Activated CD8-positive, alpha-beta memory T cell treated with anti-CD3 and anti-CD28 coated beads, Interleukin-2, amount 10 ng/mL, durations not matched to agents 7 days and 5 days (primary cell): ENCODE data around the gene SOWAHD. TPM values are rescaled to one million over a fixed set of nuclear protein-coding genes. Genes with fewer than 3 reads are reported as not detected.
"Not testable (repeated sequence)": the region's sequence is repeated elsewhere in the genome, so short reads cannot be mapped to it uniquely, and the experiment has no call there.

Experiments used
- ATAC-seq: fragments of 150-1000 bp; cut with Tn5 transposase; one replicate; pipeline ENCODE4 v1.10.0; 2021; ENCODE audit warnings: moderate library complexity
- CTCF ChIA-PET: fragments of 350-600 bp; sonication (Branson Sonifier 250); formaldehyde crosslinking; loops from one replicate; lab custom pipeline; 2021; ENCODE audit warnings: antibody characterized with exemption; lab: Charles Lee
- DNase-seq: peaks from one replicate; pipeline ENCODE4 v3.0.0-alpha.2; 2020
- H3K27ac Mint-ChIP-seq: one replicate; pipeline ENCODE4 v1.8.0; 2021; ENCODE audit warnings: mild to moderate bottlenecking, mixed read lengths
- H3K27me3 Mint-ChIP-seq: one replicate; pipeline ENCODE4 v1.8.0; 2021; ENCODE audit warnings: mixed read lengths
- H3K36me3 Mint-ChIP-seq: one replicate; pipeline ENCODE4 v1.8.0; 2021; ENCODE audit warnings: mild to moderate bottlenecking, mixed read lengths
- H3K4me1 Mint-ChIP-seq: one replicate; pipeline ENCODE4 v1.8.0; 2021; ENCODE audit warnings: mixed read lengths
- H3K4me3 Mint-ChIP-seq: one replicate; pipeline ENCODE4 v1.8.0; 2021; ENCODE audit warnings: mild to moderate bottlenecking, moderate library complexity, mixed read lengths
- H3K9me3 Mint-ChIP-seq: one replicate; pipeline ENCODE4 v1.8.0; 2022; ENCODE audit warnings: low read depth, mixed read lengths
- total RNA-seq, 2 experiments: library from RNA; stranded (reverse); gene quantifications; one replicate each; pipeline ENCODE4 v1.2.3, GENCODE V29; 2021

Gene SOWAHD
- total RNA-seq, 2 experiments from 2014 or later, result 2.1 to 4.7 TPM

DNA sequence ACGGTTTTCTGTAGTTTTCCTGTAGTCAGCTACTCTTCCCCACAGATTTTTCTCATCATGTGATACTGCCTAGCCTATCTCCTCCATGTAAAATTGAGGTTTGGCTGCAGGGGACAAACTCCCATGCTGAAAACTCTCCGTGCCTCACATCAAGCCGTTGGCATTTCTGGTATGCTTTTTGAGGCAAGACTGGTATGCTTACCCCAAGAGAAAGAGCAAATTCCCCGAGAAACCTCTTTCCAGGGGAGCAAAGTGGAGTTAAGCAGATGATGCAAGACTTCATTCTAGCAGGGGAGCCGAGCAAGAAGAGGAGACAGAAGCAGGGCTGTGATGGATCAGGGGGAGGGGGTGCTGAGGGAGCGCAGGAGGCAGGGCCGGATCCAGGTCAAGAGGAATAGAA lies 4.8 kb downstream of the SOWAHD start:
- no peak overlapping the region for H3K4me3 Mint-ChIP-seq
- no peak for ATAC-seq
- CTCF ChIA-PET, result no interaction called here
- H3K27me3 Mint-ChIP-seq, result no peaks in the 10 kb centered on the region
- peaks cover 24% of the 10 kb centered on the region for H3K4me1 Mint-ChIP-seq
- H3K27ac Mint-ChIP-seq, result no peak overlapping the region
- H3K9me3 Mint-ChIP-seq, result no peaks in the 10 kb centered on the region
- DNase-seq, result no peak
- H3K36me3 Mint-ChIP-seq, result no peaks in the 10 kb centered on the region

DNA sequence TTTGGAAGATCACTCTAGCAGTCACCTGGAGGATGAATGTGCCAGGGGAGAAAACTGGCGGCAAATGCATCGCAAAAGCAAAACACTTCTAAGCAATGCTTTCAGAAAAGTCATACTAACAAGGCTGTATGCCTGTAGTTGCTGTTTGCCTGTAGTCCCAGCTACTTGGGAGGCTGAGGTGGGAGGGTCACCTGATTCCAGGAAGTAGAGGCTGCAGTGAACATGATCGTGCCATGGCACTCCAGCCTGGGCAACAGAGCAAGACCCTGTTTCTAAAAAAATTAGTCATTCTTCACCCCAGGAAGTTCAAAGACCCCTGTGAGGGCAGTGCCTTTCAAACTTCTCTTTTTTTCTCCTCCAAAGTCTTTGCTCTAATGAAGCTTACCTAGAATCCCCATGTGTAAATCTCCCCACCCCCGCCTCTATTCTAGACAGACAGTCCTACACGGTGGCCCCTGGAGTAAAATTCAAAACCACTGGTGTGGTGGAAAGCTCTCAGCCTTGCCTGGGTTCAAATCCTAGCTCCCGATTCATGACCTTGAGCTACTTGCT lies 5.5 kb downstream of the SOWAHD start:
- no peak overlapping the region for H3K4me3 Mint-ChIP-seq
- DNase-seq, result no peak
- H3K4me1 Mint-ChIP-seq, result peaks cover 24% of the 10 kb centered on the region
- CTCF ChIA-PET, result interaction anchor here (1.0 kb wide), 1 partner anchor 21 kb away, joined by 3 read pairs; no protein-coding TSS in a partner anchor
- no peak overlapping the region for H3K27ac Mint-ChIP-seq
- peaks cover 2% of the 10 kb centered on the region for H3K36me3 Mint-ChIP-seq
- no peaks in the 10 kb centered on the region for H3K27me3 Mint-ChIP-seq
- ATAC-seq, result no peak
- no peaks in the 10 kb centered on the region for H3K9me3 Mint-ChIP-seq

DNA sequence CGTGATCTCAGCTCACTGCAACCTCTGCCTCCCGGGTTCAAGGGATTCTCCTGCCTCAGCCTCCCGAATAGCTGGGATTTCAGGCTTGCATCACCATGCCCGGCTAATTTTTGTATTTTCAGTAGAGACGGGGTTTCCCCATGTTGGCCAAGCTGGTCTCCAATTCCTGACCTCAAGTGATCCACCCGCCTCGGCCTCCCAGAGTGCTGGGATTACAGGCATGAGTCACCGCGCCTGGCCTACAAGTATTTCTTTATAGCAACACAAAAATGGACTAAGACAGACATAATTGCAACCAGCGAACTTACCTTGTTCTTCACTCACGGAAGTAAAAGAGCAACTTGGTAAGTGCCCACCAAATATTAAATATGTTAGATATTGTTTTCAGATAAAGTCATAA lies 10.0 kb downstream of the SOWAHD start:
- H3K36me3 Mint-ChIP-seq, CTCF ChIA-PET, H3K4me1 Mint-ChIP-seq, H3K27ac Mint-ChIP-seq, H3K27me3 Mint-ChIP-seq, H3K4me3 Mint-ChIP-seq, DNase-seq, H3K9me3 Mint-ChIP-seq, ATAC-seq: not testable (repeated sequence)

DNA sequence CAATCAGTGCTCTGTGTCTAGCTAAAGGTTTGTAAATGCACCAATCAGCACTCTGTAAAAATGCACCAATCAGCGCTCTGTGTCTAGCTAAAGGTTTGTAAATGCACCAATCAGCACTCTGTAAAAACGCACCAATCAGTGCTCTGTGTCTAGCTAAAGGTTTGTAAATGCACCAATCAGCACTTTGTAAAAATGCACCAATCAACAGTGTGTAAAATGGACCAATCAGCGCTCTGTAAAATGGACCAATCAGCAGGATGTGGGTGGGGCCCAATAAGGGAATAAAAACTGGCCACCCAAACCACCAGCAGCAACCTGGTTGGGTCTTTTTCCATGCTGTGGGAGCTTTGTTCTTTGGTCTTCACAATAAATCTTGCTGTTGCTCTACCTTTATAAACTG lies 11.0 kb downstream of the SOWAHD start:
- H3K27me3 Mint-ChIP-seq, CTCF ChIA-PET, H3K36me3 Mint-ChIP-seq, ATAC-seq, DNase-seq, H3K4me3 Mint-ChIP-seq, H3K4me1 Mint-ChIP-seq, H3K9me3 Mint-ChIP-seq, H3K27ac Mint-ChIP-seq: not testable (repeated sequence)

DNA sequence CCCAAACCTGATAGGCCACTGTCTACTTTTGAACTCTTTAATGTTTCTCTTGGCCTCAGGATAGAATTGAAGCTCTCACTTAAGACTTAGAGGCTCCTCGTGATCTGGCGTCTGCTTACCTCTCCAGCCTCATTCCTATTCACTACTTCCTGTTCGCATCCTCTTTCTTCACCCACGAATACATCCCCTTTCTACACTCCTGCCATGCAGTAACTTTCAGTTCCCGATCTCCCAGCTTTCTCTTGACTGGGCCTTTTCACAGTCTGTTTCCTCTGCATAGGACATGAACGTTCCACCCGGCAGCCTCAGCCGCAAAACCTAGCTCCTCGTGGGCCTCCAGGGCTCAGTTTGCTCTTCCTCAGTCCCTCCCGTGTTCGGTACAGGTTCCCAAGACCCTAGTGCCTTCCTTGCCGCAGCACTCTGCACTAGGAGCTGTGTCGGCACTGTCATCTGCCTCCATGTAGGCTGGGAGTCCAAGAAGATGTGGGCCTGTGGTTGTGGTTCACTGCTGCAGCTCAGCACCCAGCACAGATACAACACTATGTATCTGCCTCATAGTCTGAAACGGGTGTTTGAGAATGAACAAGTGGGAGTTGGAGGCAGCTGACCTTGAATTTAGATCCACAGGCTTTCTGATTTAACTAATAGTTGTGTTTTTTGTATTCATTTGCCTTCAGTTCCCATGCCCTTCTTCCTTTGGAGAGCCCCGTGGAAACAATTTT lies 17.3 kb downstream of the SOWAHD start:
- peak; percentile 59 for ATAC-seq
- DNase-seq, result no peak
- peak overlapping the region; percentile 21 for H3K4me3 Mint-ChIP-seq
- CTCF ChIA-PET, result interaction anchor here (0.5 to 5.1 kb wide), 4 partner anchors 11 to 63 kb away, joined by 3 to 37 read pairs (median 4); partner anchors contain the start of gene SOWAHD
- no peaks in the 10 kb centered on the region for H3K9me3 Mint-ChIP-seq
- peaks cover 16% of the 10 kb centered on the region for H3K4me1 Mint-ChIP-seq
- no peaks in the 10 kb centered on the region for H3K36me3 Mint-ChIP-seq
- H3K27ac Mint-ChIP-seq, result peak overlapping the region; percentile 63
- no peaks in the 10 kb centered on the region for H3K27me3 Mint-ChIP-seq

GRCh38 chrX:119778829-119779228 lies 20.4 kb downstream of the SOWAHD start:
- ATAC-seq (no peak), DNase-seq (no peak)
- Mint-ChIP-seq H3K4me3 (no peak overlapping the region), H3K9me3 (no peaks in the 10 kb centered on the region), H3K27me3 (no peaks in the 10 kb centered on the region), H3K27ac (no peak overlapping the region), H3K4me1 (peaks cover 26% of the 10 kb centered on the region), H3K36me3 (peaks cover 3% of the 10 kb centered on the region)
- CTCF ChIA-PET, result interaction anchor here (0.7 to 3.1 kb wide), 5 partner anchors 13 to 51 kb away, joined by 3 to 10 read pairs (median 7); partner anchors contain the start of genes RPL39 and SOWAHD

DNA sequence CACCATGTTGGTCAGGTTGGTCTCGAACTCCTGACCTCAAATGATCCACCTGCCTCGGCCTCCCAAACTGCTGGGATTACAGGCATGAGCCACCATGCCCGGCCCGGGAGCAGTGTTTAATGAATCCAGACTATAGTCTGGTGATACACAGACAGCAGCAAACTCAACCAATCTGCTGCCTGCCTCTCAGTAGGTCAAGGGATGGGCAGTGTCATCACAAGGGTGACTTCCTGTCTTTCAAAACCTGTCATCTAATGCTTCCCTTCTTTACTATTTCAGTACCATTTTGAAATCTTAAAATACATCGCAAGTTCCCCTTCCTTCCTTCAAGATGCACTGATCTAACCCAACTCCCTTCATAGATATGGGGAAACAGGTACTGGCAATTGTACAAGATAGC lies 24.6 kb downstream of the SOWAHD start:
- peak overlapping the region; percentile 28 for H3K27ac Mint-ChIP-seq
- H3K4me3 Mint-ChIP-seq, result no peak overlapping the region
- H3K9me3 Mint-ChIP-seq, result no peaks in the 10 kb centered on the region
- H3K36me3 Mint-ChIP-seq, result peaks cover 20% of the 10 kb centered on the region
- peaks cover 42% of the 10 kb centered on the region for H3K4me1 Mint-ChIP-seq
- DNase-seq, result no peak
- no peaks in the 10 kb centered on the region for H3K27me3 Mint-ChIP-seq
- CTCF ChIA-PET, result no interaction called here
- no peak for ATAC-seq

- H3K36me3 Mint-ChIP-seq, result peaks cover 38% of the 10 kb centered on the region
- no peaks in the 10 kb centered on the region for H3K9me3 Mint-ChIP-seq
- peaks cover 51% of the 10 kb centered on the region for H3K4me1 Mint-ChIP-seq
- H3K27me3 Mint-ChIP-seq, result no peaks in the 10 kb centered on the region
- peak overlapping the region; percentile 70 for H3K27ac Mint-ChIP-seq
- ATAC-seq (peak; percentile 43), DNase-seq (peak; percentile 68)
- CTCF ChIA-PET, result interaction anchor here (0.6 to 5.5 kb wide), 7 partner anchors 9 to 96 kb away, joined by 3 to 31 read pairs (median 3); partner anchors contain the start of gene SOWAHD
- no peak overlapping the region for H3K4me3 Mint-ChIP-seq
Measured at GRCh38 chrX:119784747-119785446, 26.5 kb downstream of the SOWAHD start.

- H3K36me3 Mint-ChIP-seq, result peaks cover 37% of the 10 kb centered on the region
- CTCF ChIA-PET, result interaction anchor here (0.5 to 1.8 kb wide), 10 partner anchors 11 to 104 kb away, joined by 3 to 12 read pairs (median 5); partner anchors contain the start of genes NDUFA1, RNF113A, SOWAHD and UPF3B
- peaks cover 40% of the 10 kb centered on the region for H3K4me1 Mint-ChIP-seq
- no peaks in the 10 kb centered on the region for H3K27me3 Mint-ChIP-seq
- peak overlapping the region; percentile 96 for H3K27ac Mint-ChIP-seq
- peak; percentile 32 for ATAC-seq
- DNase-seq, result peak; percentile 58
- peak overlapping the region; percentile 95 for H3K4me3 Mint-ChIP-seq
- H3K9me3 Mint-ChIP-seq, result no peaks in the 10 kb centered on the region
Measured at GRCh38 chrX:119790977-119791436, 32.6 kb downstream of the SOWAHD start.

- Mint-ChIP-seq H3K4me1 (peaks cover 36% of the 10 kb centered on the region), H3K36me3 (peaks cover 36% of the 10 kb centered on the region), H3K9me3 (no peaks in the 10 kb centered on the region), H3K27ac (peak within 1 kb of the TSS; percentile 96), H3K27me3 (no peaks in the 10 kb centered on the region), H3K4me3 (peak within 1 kb of the TSS; percentile 95)
- DNase-seq, result peak; percentile 89
- CTCF ChIA-PET, result interaction anchor here (0.6 to 1.8 kb wide), 10 partner anchors 12 to 96 kb away, joined by 3 to 12 read pairs (median 5); partner anchors contain the start of genes NDUFA1, RNF113A, SOWAHD and UPF3B
- ATAC-seq, result peak; percentile 90
Measured at GRCh38 chrX:119791437-119792231, 33.2 kb downstream of the SOWAHD start, which contains the start of gene RPL39. RPL39 (minus strand) TSS chrX:119791630; CDS start chrX:119791576, 54 bp downstream.

GRCh38 chrX:119801253-119802221 lies 43.1 kb downstream of the SOWAHD start:
- DNase-seq (no peak), ATAC-seq (no peak)
- CTCF ChIA-PET, result interaction anchor here (1.0 kb wide), 1 partner anchor 10 kb away, joined by 3 read pairs; no protein-coding TSS in a partner anchor
- H3K36me3 Mint-ChIP-seq, result peaks cover 4% of the 10 kb centered on the region
- no peak overlapping the region for H3K4me3 Mint-ChIP-seq
- H3K9me3 Mint-ChIP-seq, result peaks cover 2% of the 10 kb centered on the region
- no peak overlapping the region for H3K27ac Mint-ChIP-seq
- H3K27me3 Mint-ChIP-seq, result no peaks in the 10 kb centered on the region
- no peaks in the 10 kb centered on the region for H3K4me1 Mint-ChIP-seq

DNA sequence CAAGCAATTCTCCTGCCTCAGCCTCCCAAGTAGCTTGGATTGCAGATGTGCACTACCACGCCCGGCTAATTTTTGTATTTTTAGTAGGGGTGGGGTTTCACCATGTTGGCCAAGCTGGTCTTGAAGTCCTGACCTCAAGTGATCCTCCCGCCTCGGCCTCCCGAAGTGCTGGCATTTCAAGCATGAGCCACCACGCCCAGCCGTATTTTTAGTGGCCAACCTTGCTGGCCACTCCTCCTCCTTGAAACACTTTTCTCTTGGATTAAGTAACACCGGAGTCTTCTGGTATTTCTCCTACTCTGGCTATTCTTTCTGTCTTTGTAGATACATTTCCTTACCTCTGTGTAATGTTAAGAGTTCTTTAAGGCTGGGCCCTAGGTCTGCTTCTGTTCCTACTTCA lies 44.2 kb downstream of the SOWAHD start:
- H3K9me3 Mint-ChIP-seq, result peaks cover 2% of the 10 kb centered on the region
- DNase-seq (no peak), ATAC-seq (no peak)
- no peaks in the 10 kb centered on the region for H3K27me3 Mint-ChIP-seq
- peaks cover 4% of the 10 kb centered on the region for H3K36me3 Mint-ChIP-seq
- no peak overlapping the region for H3K4me3 Mint-ChIP-seq
- H3K4me1 Mint-ChIP-seq, result no peaks in the 10 kb centered on the region
- CTCF ChIA-PET, result no interaction called here
- H3K27ac Mint-ChIP-seq, result no peak overlapping the region
